ENCODE measurements around the gene UGT1A5.

The UGT1A5 gene

GRCh38 chr2:233712611-233713261 lies at the start of gene UGT1A5:
TSS of gene UGT1A5 (plus strand) at chr2:233712907. CDS start at chr2:233712992, 85 bp downstream.
- DNase-seq (ENCODE audit: low spot score), result no peak

- no peak for DNase-seq (ENCODE audit: low spot score)
These were observed 48.8 kb upstream of the UGT1A5 start for GRCh38 chr2:233663911-233664310.

GRCh38 chr2:233668605-233669260 lies 44.0 kb upstream of the UGT1A5 start:
- no peak for DNase-seq (ENCODE audit: low spot score)

GRCh38 chr2:233671290-233672161 lies 41.2 kb upstream of the UGT1A5 start, which contains the start of gene UGT1A9:
TSS of gene UGT1A9 (plus strand) at chr2:233671898. CDS start at chr2:233671935, 37 bp downstream.
- DNase-seq (ENCODE audit: low spot score), result no peak

GRCh38 chr2:233672886-233673285 lies 39.8 kb upstream of the UGT1A5 start:
- DNase-seq (ENCODE audit: low spot score), result no peak

GRCh38 chr2:233673896-233674295 lies 38.8 kb upstream of the UGT1A5 start:
- no peak for DNase-seq (ENCODE audit: low spot score)

GRCh38 chr2:233674314-233674713 lies 38.4 kb upstream of the UGT1A5 start:
- DNase-seq (ENCODE audit: low spot score), result no peak

GRCh38 chr2:233674995-233675394 lies 37.7 kb upstream of the UGT1A5 start:
- DNase-seq (ENCODE audit: low spot score), result no peak

GRCh38 chr2:233676046-233676445 lies 36.7 kb upstream of the UGT1A5 start:
- no peak for DNase-seq (ENCODE audit: low spot score)

GRCh38 chr2:233679196-233679595 lies 33.5 kb upstream of the UGT1A5 start:
- DNase-seq (ENCODE audit: low spot score), result no peak

GRCh38 chr2:233680361-233681045 lies 32.2 kb upstream of the UGT1A5 start:
- DNase-seq (ENCODE audit: low spot score), result no peak

GRCh38 chr2:233681521-233682099 lies 31.1 kb upstream of the UGT1A5 start, which contains the start of gene UGT1A7:
TSS of gene UGT1A7 (plus strand) at chr2:233681901. CDS start at chr2:233681938, 37 bp downstream.
- DNase-seq (ENCODE audit: low spot score), result no peak

- no peak for DNase-seq (ENCODE audit: low spot score)
These were observed 28.1 kb upstream of the UGT1A5 start for GRCh38 chr2:233684640-233685039.

- DNase-seq (ENCODE audit: low spot score), result no peak
These were observed 25.8 kb upstream of the UGT1A5 start for GRCh38 chr2:233686928-233687327.

GRCh38 chr2:233688341-233688740 lies 24.4 kb upstream of the UGT1A5 start:
- DNase-seq (ENCODE audit: low spot score), result no peak

- DNase-seq (ENCODE audit: low spot score), result no peak
These were observed 23.7 kb upstream of the UGT1A5 start for GRCh38 chr2:233689031-233689430.

GRCh38 chr2:233689501-233689900 lies 23.2 kb upstream of the UGT1A5 start:
- DNase-seq (ENCODE audit: low spot score), result no peak

- no peak for DNase-seq (ENCODE audit: low spot score)
These were observed 22.3 kb upstream of the UGT1A5 start for GRCh38 chr2:233690444-233690843.

- DNase-seq (ENCODE audit: low spot score), result no peak
These were observed 21.0 kb upstream of the UGT1A5 start for GRCh38 chr2:233691443-233692433.

- no peak for DNase-seq (ENCODE audit: low spot score)
These were observed 20.1 kb upstream of the UGT1A5 start, which contains the start of gene UGT1A6 for GRCh38 chr2:233692648-233693047. TSS of gene UGT1A6 (plus strand) at chr2:233692890. CDS start at chr2:233693005, 115 bp downstream.

All from left forelimb (tissue), 1 donor.